SW 1271 (cell line): ENCODE measurements around the gene TMF1.

Source experiments
- DNase-seq, 2 experiments: peaks; one replicate each; lab custom pipeline; 2025; lab: John Stamatoyannopoulos, UW

Gene TMF1, protein sequence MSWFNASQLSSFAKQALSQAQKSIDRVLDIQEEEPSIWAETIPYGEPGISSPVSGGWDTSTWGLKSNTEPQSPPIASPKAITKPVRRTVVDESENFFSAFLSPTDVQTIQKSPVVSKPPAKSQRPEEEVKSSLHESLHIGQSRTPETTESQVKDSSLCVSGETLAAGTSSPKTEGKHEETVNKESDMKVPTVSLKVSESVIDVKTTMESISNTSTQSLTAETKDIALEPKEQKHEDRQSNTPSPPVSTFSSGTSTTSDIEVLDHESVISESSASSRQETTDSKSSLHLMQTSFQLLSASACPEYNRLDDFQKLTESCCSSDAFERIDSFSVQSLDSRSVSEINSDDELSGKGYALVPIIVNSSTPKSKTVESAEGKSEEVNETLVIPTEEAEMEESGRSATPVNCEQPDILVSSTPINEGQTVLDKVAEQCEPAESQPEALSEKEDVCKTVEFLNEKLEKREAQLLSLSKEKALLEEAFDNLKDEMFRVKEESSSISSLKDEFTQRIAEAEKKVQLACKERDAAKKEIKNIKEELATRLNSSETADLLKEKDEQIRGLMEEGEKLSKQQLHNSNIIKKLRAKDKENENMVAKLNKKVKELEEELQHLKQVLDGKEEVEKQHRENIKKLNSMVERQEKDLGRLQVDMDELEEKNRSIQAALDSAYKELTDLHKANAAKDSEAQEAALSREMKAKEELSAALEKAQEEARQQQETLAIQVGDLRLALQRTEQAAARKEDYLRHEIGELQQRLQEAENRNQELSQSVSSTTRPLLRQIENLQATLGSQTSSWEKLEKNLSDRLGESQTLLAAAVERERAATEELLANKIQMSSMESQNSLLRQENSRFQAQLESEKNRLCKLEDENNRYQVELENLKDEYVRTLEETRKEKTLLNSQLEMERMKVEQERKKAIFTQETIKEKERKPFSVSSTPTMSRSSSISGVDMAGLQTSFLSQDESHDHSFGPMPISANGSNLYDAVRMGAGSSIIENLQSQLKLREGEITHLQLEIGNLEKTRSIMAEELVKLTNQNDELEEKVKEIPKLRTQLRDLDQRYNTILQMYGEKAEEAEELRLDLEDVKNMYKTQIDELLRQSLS

DNA sequence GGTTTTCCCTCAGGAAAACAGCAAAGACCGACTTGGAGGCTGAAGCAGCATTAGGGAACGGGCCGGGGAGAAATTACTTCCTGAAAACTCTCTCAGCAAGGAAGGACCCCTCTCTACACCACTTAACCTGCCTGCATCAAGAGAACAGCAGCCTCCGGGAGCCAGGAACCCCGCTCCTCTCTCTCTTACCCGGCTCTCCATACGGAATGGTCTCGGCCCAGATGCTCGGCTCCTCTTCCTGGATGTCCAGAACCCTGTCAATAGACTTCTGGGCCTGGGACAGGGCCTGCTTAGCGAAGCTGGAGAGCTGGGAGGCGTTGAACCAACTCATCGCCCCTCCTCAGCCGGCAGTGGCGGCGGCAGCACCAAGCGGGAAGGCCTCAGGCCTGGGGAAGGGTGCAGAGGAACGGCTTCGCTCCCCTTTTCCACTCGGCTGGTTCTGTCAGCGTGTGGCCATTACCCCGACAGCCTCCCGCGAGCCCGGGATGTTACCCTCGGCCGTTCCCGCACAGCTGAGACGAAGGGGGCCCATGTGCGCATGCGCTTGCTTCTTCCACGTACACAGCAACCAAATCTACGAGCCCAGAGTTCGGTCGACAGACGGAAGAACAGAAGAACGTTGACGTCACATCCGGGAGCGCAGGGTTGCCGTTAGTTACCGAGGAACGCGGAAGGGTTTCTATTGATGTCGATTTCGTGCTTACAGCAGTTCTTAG lies at the start of gene TMF1:
Gene TMF1, minus strand, starts transcription at position 578 of the 716 bp plus-strand sequence. Its CDS starts 247 bp downstream, at position 331.
- no peak for DNase-seq

DNA sequence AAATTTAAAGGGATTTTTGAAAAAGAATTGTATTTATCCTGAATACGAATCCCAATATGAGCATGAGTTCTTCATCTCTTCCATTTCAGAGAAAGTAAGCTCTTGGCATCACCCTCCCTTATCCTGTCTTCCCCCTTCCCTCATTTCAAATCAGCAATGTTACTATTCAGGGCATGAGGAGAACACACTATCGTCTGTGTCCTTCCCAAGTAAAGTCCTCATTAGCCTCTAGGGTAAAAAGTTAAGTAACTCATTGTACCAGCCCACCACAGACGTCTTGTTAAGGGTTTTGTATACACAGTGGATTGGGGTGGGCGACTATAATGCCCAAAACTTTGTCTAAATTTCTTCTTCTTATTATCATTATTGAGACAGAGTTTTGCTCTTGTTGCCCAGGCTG lies 47.4 kb upstream of the TMF1 start:
- no peak for DNase-seq

DNA sequence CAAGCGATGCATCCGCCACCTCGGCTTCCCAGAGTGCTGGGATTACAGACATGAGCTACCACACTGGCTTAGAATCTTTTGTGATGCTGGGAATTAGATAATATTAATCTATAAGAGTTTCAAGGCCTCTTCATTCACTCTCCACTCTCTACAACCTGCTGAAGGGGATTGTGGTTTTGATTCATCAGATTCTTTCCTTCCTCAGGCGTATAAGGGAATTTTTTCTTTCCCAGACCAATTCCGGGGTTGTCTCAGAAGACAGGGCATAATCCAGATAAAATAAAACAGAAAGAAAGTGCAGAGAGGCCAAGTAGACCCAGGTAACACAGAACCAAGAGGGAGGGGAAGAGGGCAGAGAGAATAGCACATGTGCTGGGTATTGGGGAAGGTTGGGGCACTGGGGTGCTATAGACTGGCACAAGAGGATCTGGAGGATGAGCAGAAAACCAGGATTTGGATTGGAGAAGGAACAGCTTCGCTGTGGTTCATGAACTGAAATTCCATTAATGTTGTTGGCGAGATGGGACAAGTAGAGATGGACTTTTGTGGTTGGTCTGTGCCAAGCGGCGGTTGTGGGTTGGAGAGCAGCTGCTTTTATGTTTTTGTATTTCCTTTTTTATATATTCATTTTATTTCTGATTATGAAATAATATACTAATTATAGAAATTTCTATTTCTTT lies 45.4 kb upstream of the TMF1 start:
- DNase-seq = no peak

DNA sequence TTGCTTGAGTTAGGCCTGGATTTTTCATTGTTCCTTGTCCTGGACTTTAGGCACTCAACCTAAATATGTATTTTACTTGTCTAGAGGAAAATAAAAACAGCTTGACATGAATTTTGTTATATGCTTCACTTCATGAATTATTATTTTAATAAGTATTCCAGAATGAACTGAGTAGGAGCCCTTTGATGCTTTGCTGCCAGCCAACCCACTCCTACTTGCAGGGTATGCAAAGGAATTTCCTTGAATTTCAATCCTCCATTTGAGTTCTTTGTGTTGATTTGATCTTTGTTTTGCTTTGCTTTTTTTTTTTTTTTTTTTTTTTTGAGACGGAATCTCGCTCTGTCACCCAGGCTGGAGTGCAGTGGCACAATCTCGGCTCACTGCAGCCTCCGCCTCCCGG lies 44.2 kb upstream of the TMF1 start:
- no peak for DNase-seq

DNA sequence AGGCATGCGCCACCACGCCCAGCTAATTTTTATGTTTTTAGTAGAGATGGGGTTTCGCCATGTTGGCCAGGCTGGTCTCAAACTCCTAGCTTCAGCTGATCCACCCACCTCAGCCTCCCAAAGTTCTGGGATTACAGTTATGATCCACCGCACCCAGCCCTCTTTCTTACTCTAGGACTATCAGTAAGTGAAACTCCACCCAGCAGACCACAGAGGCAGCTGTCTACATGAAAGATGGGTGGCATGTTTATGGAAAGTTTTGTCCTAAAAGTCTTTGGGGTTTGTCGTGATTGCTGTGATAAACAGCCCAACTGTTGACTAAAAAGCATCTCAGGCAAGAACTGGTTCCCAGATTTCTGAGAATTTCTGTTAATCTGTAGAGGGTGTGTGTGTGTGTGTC lies 43.5 kb upstream of the TMF1 start:
- no peak for DNase-seq

DNA sequence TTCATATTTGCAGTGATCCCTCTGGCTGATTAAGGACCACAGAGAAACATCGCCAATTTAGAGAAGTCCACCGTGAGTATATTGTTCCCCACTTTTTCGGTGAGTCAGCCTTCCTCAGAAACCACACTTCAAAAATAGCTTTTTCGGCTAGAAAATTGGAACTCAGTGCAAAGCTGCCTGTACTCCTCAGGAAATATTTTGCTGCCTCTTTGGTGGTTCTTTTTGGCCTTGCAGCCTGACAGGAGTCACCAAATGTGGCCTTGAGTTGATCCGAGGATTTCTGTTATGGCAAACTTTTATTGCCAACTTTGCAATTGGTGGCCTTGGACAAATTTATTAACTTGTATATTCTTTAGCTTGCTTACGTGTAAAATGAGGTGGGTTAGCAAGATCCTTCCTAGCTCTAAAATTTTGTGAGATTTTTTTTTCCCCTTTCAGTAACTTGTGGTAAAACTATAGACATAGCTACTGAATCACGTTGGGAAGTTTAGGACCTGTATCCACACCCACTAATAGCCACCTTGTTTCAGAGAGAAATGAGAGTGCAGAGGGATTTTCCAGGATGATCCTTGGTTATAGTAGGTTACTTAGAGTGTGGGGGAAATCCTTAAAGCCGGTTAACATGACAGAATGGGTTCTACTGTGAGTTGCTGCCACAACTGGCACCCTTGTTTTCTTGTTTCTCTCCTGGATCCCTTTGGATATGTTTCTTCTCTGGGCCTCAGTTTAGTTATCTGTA lies 42.5 kb upstream of the TMF1 start:
- no peak for DNase-seq

DNA sequence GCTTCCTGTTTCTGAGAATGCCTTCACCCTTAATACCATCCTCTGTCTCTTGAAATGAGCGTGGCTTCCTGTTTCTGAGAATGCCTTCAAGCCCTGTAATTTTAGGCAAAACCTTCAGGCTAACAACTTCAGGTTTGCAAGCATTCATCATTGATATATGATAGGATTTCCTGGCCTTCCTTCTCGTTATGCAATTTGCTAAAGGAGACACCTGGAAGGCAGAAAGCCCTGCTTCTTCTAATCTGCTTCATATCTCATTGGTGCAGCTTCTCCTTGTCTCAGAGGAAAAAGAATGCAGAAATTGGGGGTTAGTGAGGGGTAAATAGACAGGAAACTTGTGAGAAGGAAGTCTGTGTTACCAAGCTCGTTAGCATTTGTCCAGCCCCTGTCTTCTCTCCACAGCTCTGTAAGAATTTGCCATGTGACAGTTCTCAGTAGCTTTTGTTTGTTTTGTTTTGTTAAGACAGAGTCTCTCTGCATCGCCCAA lies 39.9 kb upstream of the TMF1 start:
- DNase-seq = no peak

DNA sequence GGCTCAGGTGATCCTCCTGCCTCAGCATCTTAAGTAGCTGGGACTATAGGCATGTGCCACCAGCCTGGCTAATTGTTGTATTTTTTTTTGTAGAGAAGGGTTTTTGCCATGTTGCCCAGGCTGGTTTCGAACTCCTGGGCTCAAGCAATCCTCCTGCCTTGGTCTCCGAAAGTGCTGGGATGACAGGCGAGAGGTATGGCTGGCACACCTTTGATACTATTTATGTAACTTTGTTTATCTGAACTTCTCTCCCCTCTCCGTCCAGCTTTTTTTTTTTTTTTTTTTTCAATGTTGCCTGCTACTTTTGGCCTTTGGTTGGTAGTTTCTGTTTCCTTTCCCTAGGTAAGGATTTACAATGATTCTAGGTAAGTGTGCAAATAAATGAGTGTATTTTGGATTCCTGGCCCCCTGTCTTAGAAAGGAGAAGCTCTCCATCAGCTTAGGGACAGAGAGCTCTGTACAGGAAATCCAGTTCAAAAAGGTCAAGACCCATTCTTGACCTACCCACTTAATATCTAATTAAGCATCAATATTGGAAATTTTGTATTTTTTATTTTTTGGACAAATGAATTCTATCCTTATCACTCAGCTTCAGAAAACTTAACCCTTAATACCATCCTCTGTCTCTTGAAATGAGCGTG lies 39.4 kb upstream of the TMF1 start:
- no peak for DNase-seq

DNA sequence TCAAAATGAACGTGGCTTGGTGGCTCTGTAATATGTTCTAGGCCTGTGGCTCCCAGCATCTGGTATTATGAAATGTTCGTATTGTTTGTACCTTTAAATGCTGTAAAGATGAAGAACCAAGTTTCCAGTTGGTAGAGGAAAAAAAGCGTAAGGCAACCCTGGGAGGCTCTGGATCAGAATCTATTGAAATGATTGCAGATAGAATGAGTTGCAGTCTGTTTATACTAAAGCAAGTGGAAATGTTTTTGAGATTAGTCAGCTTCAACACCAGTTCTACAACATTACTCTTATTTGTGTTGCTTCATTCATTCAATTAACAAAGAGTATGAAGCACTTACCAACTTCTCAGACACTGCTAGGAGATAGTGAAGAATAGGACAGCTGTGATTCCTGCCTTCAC lies 37.9 kb upstream of the TMF1 start:
- peak in 1 of 2 experiments; percentile 21 for DNase-seq

DNA sequence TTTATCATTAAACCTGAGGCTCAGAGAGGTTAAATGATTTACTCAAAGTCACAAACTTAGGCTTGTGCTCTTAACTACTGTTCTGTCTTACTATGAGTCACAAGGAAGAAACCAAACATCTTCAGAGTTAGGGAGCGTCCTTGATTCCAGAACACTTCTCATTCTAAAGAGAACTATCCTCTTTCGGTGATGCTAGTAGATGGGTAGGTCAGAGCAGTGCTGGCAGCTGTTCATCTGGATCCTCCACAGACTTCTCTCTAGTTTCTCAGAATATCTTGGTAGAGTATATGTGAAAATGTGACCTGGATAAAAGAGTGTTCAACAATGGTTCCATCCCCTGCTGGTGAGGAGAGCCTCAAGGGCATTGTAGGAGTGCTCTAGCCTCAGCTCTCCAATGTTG lies 35.9 kb upstream of the TMF1 start:
- DNase-seq = no peak

DNA sequence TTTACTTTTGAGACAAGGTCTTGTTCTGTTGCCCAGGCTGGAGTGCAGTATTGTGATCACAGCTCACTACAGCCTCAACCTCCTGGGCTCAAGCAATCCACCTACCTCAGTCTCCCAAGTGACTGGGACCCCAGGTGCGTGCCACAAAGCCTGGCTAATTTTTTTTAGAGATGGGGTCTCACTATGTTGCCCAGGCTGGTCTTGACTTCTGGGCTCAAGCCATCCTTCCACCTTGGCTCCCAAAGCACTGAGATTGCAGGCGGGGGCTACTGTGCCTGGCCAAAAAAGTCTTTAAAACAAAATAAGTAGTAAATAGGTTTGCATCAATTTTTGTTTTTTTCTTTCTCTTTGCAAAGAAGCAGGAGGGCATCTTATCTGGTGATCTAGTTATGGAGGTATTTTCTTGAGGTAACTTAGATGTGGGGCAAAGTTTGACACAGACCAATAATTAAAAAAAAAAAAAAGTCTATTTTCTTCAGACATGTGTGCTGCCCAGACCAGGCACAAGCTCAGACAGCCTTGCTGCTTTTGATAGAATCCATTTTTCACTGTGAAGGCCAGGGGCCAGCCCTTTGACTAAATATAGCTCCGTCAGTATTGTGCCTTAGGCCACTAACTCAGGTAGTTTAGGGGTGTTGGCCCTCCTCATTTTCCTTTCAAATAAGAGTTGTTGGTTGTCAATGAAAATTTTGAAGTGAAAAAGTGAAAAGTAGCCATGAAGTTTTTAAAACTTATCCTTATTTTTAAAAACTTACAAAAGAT lies 35.1 kb upstream of the TMF1 start:
- no peak for DNase-seq

DNA sequence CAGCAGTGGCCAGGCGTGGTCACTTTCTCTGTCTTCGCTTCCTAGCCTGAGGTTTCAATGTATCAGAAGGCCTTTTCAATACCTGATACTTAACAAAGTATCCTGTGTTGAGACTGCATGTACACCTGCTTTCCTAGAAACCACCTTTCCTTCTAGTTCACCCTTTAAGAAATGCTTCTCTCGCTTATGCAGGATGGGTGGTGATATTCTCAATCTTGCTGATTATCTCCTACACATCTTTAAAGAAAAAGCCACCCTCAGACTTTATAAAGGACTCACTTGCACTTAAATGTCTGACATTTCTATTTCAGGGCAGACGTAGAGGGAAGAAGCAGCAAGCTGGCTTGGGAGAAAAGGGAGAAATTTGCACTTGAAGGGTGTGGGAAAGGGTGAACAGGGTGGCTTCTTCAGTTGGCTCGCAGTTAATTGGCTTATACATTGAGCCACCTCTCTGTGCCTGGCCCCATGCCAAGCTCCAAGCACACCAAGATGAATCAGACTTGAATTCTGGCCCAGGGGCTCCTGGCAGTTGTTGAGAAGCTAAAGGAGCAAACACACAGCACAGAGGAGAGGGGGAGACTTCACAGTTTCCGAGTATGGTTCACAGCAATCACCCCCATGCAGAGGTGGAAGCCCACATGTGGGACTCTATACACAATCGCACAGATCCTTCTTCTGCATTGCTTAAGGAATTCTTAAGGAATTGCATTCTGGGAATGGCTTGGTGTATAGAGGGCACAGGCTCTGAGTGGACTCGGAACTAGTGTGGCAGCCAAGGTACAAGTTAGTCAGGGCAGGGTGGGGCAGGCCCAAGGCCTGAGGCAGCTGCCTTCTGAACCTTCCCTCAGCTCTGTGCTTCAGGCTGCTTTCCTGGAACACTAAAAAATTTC lies 33.9 kb upstream of the TMF1 start:
- DNase-seq = peak; percentile 3 to 46

DNA sequence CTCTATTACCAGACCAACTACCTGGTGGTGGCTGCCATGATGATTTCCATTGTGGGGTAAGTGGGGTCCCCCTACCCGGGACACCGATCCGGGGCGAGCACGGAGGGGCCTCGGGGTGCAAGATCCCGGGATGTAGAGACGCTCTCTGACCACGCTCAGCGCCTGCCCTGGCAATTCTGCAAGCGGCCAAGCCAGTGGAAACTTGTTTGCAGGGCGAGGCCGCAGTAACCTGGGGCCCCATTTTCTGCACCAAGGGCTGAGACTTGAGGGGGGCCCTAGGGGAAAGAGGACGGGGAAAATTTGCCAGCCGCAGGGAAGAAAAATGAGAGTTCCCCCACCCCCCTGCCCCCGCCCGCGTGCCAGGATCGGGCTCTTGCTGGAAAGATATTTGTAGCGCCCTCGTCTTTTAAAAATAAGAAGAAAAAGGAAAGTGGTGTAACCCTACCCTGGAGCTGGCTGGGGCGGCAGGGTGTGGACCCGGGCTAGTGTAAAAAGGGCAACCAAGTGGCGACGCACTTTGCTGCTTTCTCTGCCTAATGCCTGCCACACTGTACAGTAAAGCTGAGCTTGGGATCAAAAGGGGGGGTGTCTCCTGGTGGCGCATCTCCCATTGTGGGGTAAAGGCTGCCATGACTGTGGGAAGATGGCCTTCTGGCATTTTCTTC lies 33.2 kb upstream of the TMF1 start:
- DNase-seq = no peak

DNA sequence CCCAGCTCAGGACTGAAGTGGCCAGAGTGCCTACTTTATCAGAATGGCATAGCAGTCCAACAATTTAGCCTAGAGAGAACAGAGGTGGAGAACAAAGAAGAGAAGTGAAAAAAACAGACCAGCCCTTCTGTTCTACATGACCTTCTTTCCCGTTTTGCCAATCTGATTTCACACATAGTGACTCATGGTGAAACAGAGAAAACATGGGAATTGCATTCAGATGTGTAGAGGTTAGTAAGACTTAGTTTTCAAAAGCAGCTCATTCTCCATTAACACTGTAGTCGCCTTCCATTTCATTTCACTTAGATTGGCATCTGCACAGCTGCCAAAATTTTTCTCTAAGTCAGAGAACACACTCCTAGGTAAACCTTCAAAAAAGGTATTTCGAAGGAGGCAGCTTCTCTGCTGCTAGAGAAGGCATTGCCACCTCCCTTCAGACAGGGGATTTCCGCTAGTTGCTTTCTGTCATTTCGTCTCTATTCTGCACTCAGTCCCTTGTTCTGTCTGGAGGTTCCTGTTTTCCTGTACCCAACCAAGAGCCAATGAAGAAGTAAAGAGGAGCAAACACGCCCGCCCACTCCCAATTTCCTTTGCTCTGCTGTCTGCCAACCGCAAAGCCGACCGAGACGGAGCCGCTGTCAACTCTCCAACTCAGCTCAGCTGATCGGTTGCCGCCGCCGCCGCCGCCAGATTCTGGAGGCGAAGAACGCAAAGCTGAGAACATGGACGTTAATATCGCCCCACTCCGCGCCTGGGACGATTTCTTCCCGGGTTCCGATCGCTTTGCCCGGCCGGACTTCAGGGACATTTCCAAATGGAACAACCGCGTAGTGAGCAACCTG lies 32.4 kb upstream of the TMF1 start, which contains the start of gene ARL6IP5:
Gene ARL6IP5, plus strand, starts transcription at position 612 of the 842 bp plus-strand sequence. Its CDS starts 111 bp downstream, at position 723.
- peak; percentile 62 to 91 for DNase-seq

DNA sequence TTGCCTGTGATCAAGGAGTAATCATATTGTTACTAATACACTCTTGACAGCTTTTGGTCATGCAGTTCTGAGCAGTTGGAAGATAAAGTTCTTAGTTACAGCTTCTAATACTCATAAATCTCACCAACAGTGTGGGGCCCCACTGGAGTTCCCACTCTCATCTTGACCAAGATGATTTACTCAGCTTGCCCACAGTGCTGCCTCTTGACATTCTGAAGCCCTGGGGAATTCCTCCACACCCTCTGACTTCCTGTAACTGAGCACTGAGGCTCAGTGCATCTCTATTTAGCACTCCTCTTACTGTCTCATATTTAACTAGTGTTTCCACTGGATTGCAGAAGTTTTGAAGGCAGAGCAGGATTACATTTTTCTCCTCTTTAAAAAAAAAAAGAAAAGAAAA lies 30.7 kb upstream of the TMF1 start:
- DNase-seq = peak in 1 of 2 experiments; percentile 32

DNA sequence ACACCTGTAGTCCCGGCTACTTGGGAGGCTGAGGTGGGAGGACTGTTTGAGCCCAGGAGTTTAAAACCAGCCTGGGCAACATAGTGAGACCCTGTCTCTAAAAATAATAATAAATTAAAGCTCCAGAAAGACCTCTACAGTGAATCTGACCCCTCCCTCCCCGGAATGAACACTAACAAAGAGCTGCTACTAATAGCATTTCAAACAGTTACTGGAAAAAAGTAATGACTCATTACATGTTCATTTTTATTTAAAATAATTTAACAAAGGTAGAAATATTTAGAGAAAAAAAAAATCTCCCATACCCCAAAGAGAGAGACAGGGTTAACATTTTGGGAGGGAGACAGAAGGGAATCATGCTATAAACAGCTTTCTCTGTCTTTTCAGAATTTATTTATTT lies 30.2 kb upstream of the TMF1 start:
- DNase-seq = no peak
